CD4-positive, alpha-beta T cell treated with Interleukin-4 for 4 hours (primary cell): ENCODE measurements around the gene ZCCHC17.

Experiments used
- DNase-seq: peaks from one replicate; pipeline ENCODE4 v3.0.0-alpha.2; 2020

The ZCCHC17 gene

GRCh38 chr1:31397360-31398095, 100.7 kb downstream of the ZCCHC17 start:
- no peak for DNase-seq

GRCh38 chr1:31398246-31398645, 101.4 kb downstream of the ZCCHC17 start:
- no peak for DNase-seq

GRCh38 chr1:31399976-31400375, 103.1 kb downstream of the ZCCHC17 start:
- DNase-seq, result no peak

GRCh38 chr1:31400393-31400792, 103.6 kb downstream of the ZCCHC17 start:
- no peak for DNase-seq

GRCh38 chr1:31401241-31401640, 104.4 kb downstream of the ZCCHC17 start:
- DNase-seq, result no peak

- DNase-seq, result no peak
Observed at GRCh38 chr1:31405578-31406245, 108.9 kb downstream of the ZCCHC17 start.

- no peak for DNase-seq
Observed at GRCh38 chr1:31407029-31407626, 110.3 kb downstream of the ZCCHC17 start.

GRCh38 chr1:31408788-31409318, 112.0 kb downstream of the ZCCHC17 start:
- no peak for DNase-seq

- no peak for DNase-seq
Observed at GRCh38 chr1:31409946-31410858, 113.4 kb downstream of the ZCCHC17 start.

GRCh38 chr1:31410871-31411270, 114.0 kb downstream of the ZCCHC17 start:
- no peak for DNase-seq

- DNase-seq, result no peak
Observed at GRCh38 chr1:31412205-31412604, 115.4 kb downstream of the ZCCHC17 start.

- no peak for DNase-seq
Observed at GRCh38 chr1:31412732-31413404, 116.0 kb downstream of the ZCCHC17 start, which contains the start of gene SERINC2. TSS of gene SERINC2 (plus strand) at chr1:31413213. CDS start at chr1:31413266, 53 bp downstream.

GRCh38 chr1:31413405-31414001, 116.7 kb downstream of the ZCCHC17 start:
- no peak for DNase-seq
